Fibroblast of the aortic adventitia (primary cell): ENCODE measurements around the gene CHPF. TPM values are rescaled to one million over a fixed set of nuclear protein-coding genes. Genes with fewer than 3 reads are reported as not detected.

Experiments used
- DNase-seq: peaks from one replicate; pipeline ENCODE4 v3.0.0-alpha.2; 2010; ENCODE audit warnings: low read depth
- H3K4me3 ChIP-seq: 2 replicates; pipeline ENCODE4 v1.5.1; 2011; ENCODE audit warnings: low read depth, mild to moderate bottlenecking, control low read depth, low read length, moderate library complexity
- CTCF ChIP-seq: IDR thresholded peaks from 2 replicates; pipeline ENCODE4 v1.5.1; 2011; ENCODE audit warnings: mild to moderate bottlenecking, low read length, control low read depth, inconsistent platforms; ENCODE audit not compliant: insufficient read depth
- total RNA-seq: library from RNA; depleted of rRNA; stranded (reverse); fragments of >200 nt; gene quantifications from 2 replicates; pipeline ENCODE4 v1.2.3, GENCODE V29; 2012; ENCODE audit warnings: low replicate concordance

Gene CHPF
- total RNA-seq, 1 donor = 62.4 TPM

GRCh38 chr2:219538504-219538951 is 5.1 kb downstream of the CHPF start:
- no peak for DNase-seq
- H3K4me3 ChIP-seq = no peak overlapping the region
- no peak for TF ChIP-seq CTCF

- no peak for TF ChIP-seq CTCF
- no peak overlapping the region for H3K4me3 ChIP-seq
- no peak for DNase-seq
Observed at GRCh38 chr2:219537657-219538488, 5.7 kb downstream of the CHPF start.

GRCh38 chr2:219536967-219537366 is 6.6 kb downstream of the CHPF start:
- DNase-seq = no peak
- no peak overlapping the region for H3K4me3 ChIP-seq
- no peak for TF ChIP-seq CTCF

- H3K4me3 ChIP-seq = no peak overlapping the region
- TF ChIP-seq CTCF = no peak
- no peak for DNase-seq
Observed at GRCh38 chr2:219536425-219536824, 7.2 kb downstream of the CHPF start.

GRCh38 chr2:219533930-219534661 is 9.5 kb downstream of the CHPF start:
- H3K4me3 ChIP-seq = no peak overlapping the region
- DNase-seq = no peak
- no peak for TF ChIP-seq CTCF

GRCh38 chr2:219532378-219532649 is 11.3 kb downstream of the CHPF start:
- no peak overlapping the region for H3K4me3 ChIP-seq
- TF ChIP-seq CTCF = no peak
- DNase-seq = no peak
